Chondrocyte (in vitro differentiated cells): ENCODE data around the gene FBXO34. TPM values are rescaled to one million over a fixed set of nuclear protein-coding genes. Genes with fewer than 3 reads are reported as not detected.

Source experiments
- DNase-seq: peaks from one replicate; pipeline ENCODE4 v3.0.0; 2021; ENCODE audit warnings: mixed read lengths, low spot score
- H3K27ac Mint-ChIP-seq: one replicate; pipeline ENCODE4 v1.8.0; 2021; ENCODE audit warnings: mild to moderate bottlenecking, moderate library complexity, mixed read lengths; ENCODE audit not compliant: unreplicated experiment
- H3K27me3 Mint-ChIP-seq: 2 replicates; pipeline ENCODE4 v1.8.0; 2021; ENCODE audit warnings: low read depth, mixed read lengths
- H3K36me3 Mint-ChIP-seq: 2 replicates; pipeline ENCODE4 v1.8.0; 2021; ENCODE audit warnings: low read depth, mixed read lengths
- H3K4me1 Mint-ChIP-seq: 2 replicates; pipeline ENCODE4 v1.8.0; 2021; ENCODE audit warnings: low read depth, mild to moderate bottlenecking, mixed read lengths
- H3K4me3 Mint-ChIP-seq: one replicate; pipeline ENCODE4 v1.8.0; 2021; ENCODE audit warnings: mild to moderate bottlenecking, moderate library complexity, mixed read lengths; ENCODE audit not compliant: unreplicated experiment
- H3K9me3 Mint-ChIP-seq: 2 replicates; pipeline ENCODE4 v1.8.0; 2021; ENCODE audit warnings: low read depth, mixed read lengths
- CTCF ChIP-seq: fragments of 200-600 bp; sonication (generic); IDR thresholded peaks from 2 replicates; pipeline ENCODE4 v1.5.0; 2021; ENCODE audit warnings: antibody characterized with exemption, mild to moderate bottlenecking, moderate library complexity
- total RNA-seq: library from RNA; stranded (reverse); gene quantifications from 3 replicates; pipeline ENCODE4 v1.2.1, GENCODE V29; 2021

The FBXO34 gene
- total RNA-seq, 1 donor from 2014 or later: 18.9 TPM

- no peak for TF ChIP-seq CTCF
- H3K27me3 Mint-ChIP-seq: no peaks in the 10 kb centered on the region
- H3K4me3 Mint-ChIP-seq: no peak overlapping the region
- no peaks in the 10 kb centered on the region for H3K4me1 Mint-ChIP-seq
- H3K27ac Mint-ChIP-seq: no peak overlapping the region
- H3K36me3 Mint-ChIP-seq: peaks cover 8% of the 10 kb centered on the region
- H3K9me3 Mint-ChIP-seq: no peaks in the 10 kb centered on the region
- DNase-seq: no peak
Measured at GRCh38 chr14:55359307-55359706, 88.1 kb downstream of the FBXO34 start.

GRCh38 chr14:55361190-55361589, 90.0 kb downstream of the FBXO34 start:
- H3K27ac Mint-ChIP-seq: no peak overlapping the region
- H3K27me3 Mint-ChIP-seq: no peaks in the 10 kb centered on the region
- H3K36me3 Mint-ChIP-seq: peaks cover 11% of the 10 kb centered on the region

GRCh38 chr14:55366271-55366670, 95.0 kb downstream of the FBXO34 start:
- Mint-ChIP-seq H3K27ac (no peak overlapping the region), H3K9me3 (no peaks in the 10 kb centered on the region), H3K36me3 (peaks cover 22% of the 10 kb centered on the region), H3K27me3 (no peaks in the 10 kb centered on the region), H3K4me3 (no peak overlapping the region), H3K4me1 (peaks cover 21% of the 10 kb centered on the region)
- TF ChIP-seq CTCF: no peak
- no peak for DNase-seq

More at GRCh38 chr14:55361190-55361589, 90.0 kb downstream of the FBXO34 start:
- H3K4me3 Mint-ChIP-seq: no peak overlapping the region
- no peak for DNase-seq
- no peaks in the 10 kb centered on the region for H3K9me3 Mint-ChIP-seq
- no peak for TF ChIP-seq CTCF
- H3K4me1 Mint-ChIP-seq: peaks cover under 1% of the 10 kb centered on the region

- no peaks in the 10 kb centered on the region for H3K9me3 Mint-ChIP-seq
- DNase-seq: no peak
- no peak overlapping the region for H3K4me3 Mint-ChIP-seq
- H3K4me1 Mint-ChIP-seq: peaks cover 21% of the 10 kb centered on the region
- no peak for TF ChIP-seq CTCF
- peaks cover 15% of the 10 kb centered on the region for H3K36me3 Mint-ChIP-seq
- no peak overlapping the region for H3K27ac Mint-ChIP-seq
- no peaks in the 10 kb centered on the region for H3K27me3 Mint-ChIP-seq
Measured at GRCh38 chr14:55370883-55371455, 99.7 kb downstream of the FBXO34 start.

GRCh38 chr14:55372423-55372822, 101.2 kb downstream of the FBXO34 start:
- Mint-ChIP-seq H3K27me3 (no peaks in the 10 kb centered on the region), H3K4me3 (no peak overlapping the region), H3K36me3 (peaks cover 25% of the 10 kb centered on the region), H3K27ac (peak overlapping the region; percentile 18), H3K9me3 (no peaks in the 10 kb centered on the region), H3K4me1 (peaks cover 15% of the 10 kb centered on the region)
- TF ChIP-seq CTCF: no peak
- DNase-seq: no peak
